LNCaP clone FGC (cell line): ENCODE results near the gene MAPKAP1.

ENCODE experiments used
- DNase-seq: peaks from one replicate; pipeline ENCODE4 v3.0.0-alpha.2; 2011; ENCODE audit warnings: low read depth
- H3K4me3 ChIP-seq: 2 replicates; pipeline ENCODE4 v1.5.1; 2011; ENCODE audit warnings: mild to moderate bottlenecking, low read depth, low read length, control low read depth
- CTCF ChIP-seq: IDR thresholded peaks from 2 replicates; pipeline ENCODE4 v1.5.1; 2012; ENCODE audit warnings: mild to moderate bottlenecking; ENCODE audit not compliant: control insufficient read depth, insufficient read depth; ENCODE audit errors: extremely low read depth

Gene MAPKAP1

GRCh38 chr9:125561509-125562148, 145.4 kb downstream of the MAPKAP1 start:
- no peak for TF ChIP-seq CTCF
- no peak overlapping the region for H3K4me3 ChIP-seq
- DNase-seq: no peak

- DNase-seq: no peak
- no peak overlapping the region for H3K4me3 ChIP-seq
- TF ChIP-seq CTCF: no peak
These were observed 147.1 kb downstream of the MAPKAP1 start for GRCh38 chr9:125559894-125560293.

GRCh38 chr9:125559194-125559593, 147.8 kb downstream of the MAPKAP1 start:
- no peak for TF ChIP-seq CTCF
- no peak overlapping the region for H3K4me3 ChIP-seq
- DNase-seq: no peak

- peak; percentile 50 for DNase-seq
- peak; percentile 84 for TF ChIP-seq CTCF
- H3K4me3 ChIP-seq: no peak overlapping the region
These were observed 148.4 kb downstream of the MAPKAP1 start for GRCh38 chr9:125558453-125559092.

GRCh38 chr9:125556046-125556721, 150.8 kb downstream of the MAPKAP1 start:
- no peak for TF ChIP-seq CTCF
- H3K4me3 ChIP-seq: no peak overlapping the region
- DNase-seq: no peak

GRCh38 chr9:125554726-125555125, 152.3 kb downstream of the MAPKAP1 start:
- no peak overlapping the region for H3K4me3 ChIP-seq
- no peak for DNase-seq
- TF ChIP-seq CTCF: no peak

GRCh38 chr9:125551781-125552180, 155.2 kb downstream of the MAPKAP1 start:
- H3K4me3 ChIP-seq: no peak overlapping the region
- no peak for DNase-seq
- no peak for TF ChIP-seq CTCF
